Transverse colon (tissue), 4 donors: ENCODE results near the gene GNG4.

ENCODE experiments used
- EP300 ChIP-seq: sonication (generic); formaldehyde crosslinking; IDR thresholded peaks from one replicate; pipeline ENCODE4 v1.6.1; 2017; ENCODE audit warnings: antibody characterized with exemption, low read depth
- POLR2A ChIP-seq: fragments of 450-650 bp; IDR thresholded peaks from one replicate; pipeline ENCODE4 v1.6.1; 2016; ENCODE audit warnings: antibody characterized with exemption, mild to moderate bottlenecking, moderate library complexity
- POLR2AphosphoS5 ChIP-seq, 3 donors: sonication (generic); formaldehyde crosslinking; IDR thresholded peaks; one replicate each; pipeline ENCODE4 v1.6.1; 2016; ENCODE audit warnings: antibody characterized with exemption in 3 of 3
- TF ChIP-seq, protein P1 (sequence below), 5 experiments: fragments of 200-600 bp in 3 of 5; fragments of 450-650 bp in 2 of 5; sonication (generic) in 3 of 5; IDR thresholded peaks; 1 replicate in 2 of 5; 2 replicates in 3 of 5; pipeline ENCODE4 v1.5.1; 2016 to 2017; ENCODE audit warnings: antibody characterized with exemption in 5 of 5, inconsistent platforms in 3 of 5, mild to moderate bottlenecking in 2 of 5, moderate library complexity in 1 of 5

DNA sequence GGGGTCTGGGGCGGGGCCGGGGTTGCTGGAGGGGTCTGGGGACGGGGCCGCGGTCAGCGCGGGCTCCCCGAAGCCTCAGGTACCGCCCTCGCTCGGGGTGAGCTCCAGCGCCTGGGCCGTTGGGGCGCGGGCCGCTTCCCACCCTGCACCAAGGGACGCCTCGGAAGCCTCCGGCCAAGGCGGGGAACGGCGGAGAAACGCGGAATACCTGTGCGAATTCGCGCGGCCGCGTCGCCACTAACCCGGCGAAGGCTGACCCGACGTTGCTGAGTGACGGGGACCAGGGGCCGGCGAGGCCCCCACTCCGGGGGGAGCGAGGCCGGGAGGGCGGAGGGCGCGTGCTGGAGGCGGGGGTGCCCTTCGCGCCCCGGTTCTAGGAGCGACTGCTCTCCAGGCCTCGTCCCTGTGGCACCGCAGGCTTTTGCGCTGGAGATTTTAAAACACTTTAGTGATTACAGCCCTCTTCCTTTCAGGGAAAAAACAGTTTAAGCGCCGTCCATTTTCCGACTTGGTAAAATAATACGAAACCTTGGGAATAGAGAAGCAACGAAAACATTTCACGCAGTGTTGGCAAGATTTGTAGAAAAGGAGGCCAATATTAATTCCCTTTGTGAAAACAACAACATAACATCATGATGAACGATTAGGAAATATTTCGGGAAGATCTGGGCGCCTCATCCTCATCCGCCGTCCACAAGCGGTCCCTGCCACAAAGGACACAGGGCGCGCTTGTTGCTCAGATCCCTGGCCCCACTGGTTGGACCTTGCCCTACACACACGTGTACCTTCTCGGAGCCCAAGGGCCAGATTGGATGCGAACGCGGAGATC lies 971 bp upstream of the GNG4 start:
- TF ChIP-seq, protein P1, sequence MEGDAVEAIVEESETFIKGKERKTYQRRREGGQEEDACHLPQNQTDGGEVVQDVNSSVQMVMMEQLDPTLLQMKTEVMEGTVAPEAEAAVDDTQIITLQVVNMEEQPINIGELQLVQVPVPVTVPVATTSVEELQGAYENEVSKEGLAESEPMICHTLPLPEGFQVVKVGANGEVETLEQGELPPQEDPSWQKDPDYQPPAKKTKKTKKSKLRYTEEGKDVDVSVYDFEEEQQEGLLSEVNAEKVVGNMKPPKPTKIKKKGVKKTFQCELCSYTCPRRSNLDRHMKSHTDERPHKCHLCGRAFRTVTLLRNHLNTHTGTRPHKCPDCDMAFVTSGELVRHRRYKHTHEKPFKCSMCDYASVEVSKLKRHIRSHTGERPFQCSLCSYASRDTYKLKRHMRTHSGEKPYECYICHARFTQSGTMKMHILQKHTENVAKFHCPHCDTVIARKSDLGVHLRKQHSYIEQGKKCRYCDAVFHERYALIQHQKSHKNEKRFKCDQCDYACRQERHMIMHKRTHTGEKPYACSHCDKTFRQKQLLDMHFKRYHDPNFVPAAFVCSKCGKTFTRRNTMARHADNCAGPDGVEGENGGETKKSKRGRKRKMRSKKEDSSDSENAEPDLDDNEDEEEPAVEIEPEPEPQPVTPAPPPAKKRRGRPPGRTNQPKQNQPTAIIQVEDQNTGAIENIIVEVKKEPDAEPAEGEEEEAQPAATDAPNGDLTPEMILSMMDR (IDR thresholded peaks at IDR 0.05) = no peak
- no peak for TF ChIP-seq POLR2A
- peak in 2 of 3 donors; percentile 16 to 49 for TF ChIP-seq POLR2AphosphoS5 (IDR thresholded peaks at IDR 0.05)
- no peak for TF ChIP-seq EP300
